GM10266 (cell line): ENCODE measurements around the gene HNRNPA3.
"Not testable (repeated sequence)": the region's sequence is repeated elsewhere in the genome, so short reads cannot be mapped to it uniquely, and the experiment has no call there.

ENCODE experiments used
- DNase-seq: peaks from one replicate; pipeline ENCODE4 v3.0.0; 2012; ENCODE audit errors: extremely low spot score
- CTCF ChIP-seq: IDR thresholded peaks from 2 replicates; pipeline ENCODE4 v1.5.1; 2012; ENCODE audit warnings: mild to moderate bottlenecking, low read depth; ENCODE audit not compliant: control insufficient read depth, insufficient read depth; ENCODE audit errors: missing control alignments

Gene HNRNPA3

GRCh38 chr2:177264209-177264692 lies 51.7 kb downstream of the HNRNPA3 start:
- TF ChIP-seq CTCF, result no peak
- no peak for DNase-seq

- DNase-seq, result peak; percentile 96
Observed at GRCh38 chr2:177264693-177265587, 52.3 kb downstream of the HNRNPA3 start, which contains the start of gene NFE2L2. TSS of gene NFE2L2 (minus strand) at chr2:177264727. CDS start at chr2:177264576, 151 bp downstream.

GRCh38 chr2:177265824-177266817 lies 53.5 kb downstream of the HNRNPA3 start:
- DNase-seq, result no peak
- no peak for TF ChIP-seq CTCF

More at GRCh38 chr2:177264693-177265587, 52.3 kb downstream of the HNRNPA3 start, which contains the start of gene NFE2L2:
- peak; percentile 45 for TF ChIP-seq CTCF

GRCh38 chr2:177266955-177267354 lies 54.4 kb downstream of the HNRNPA3 start:
- not testable (repeated sequence) for DNase-seq

GRCh38 chr2:177268187-177268871 lies 55.7 kb downstream of the HNRNPA3 start:
- DNase-seq, result no peak
- no peak for TF ChIP-seq CTCF

GRCh38 chr2:177268901-177269300 lies 56.3 kb downstream of the HNRNPA3 start:
- TF ChIP-seq CTCF, result no peak

GRCh38 chr2:177270531-177270930 lies 57.9 kb downstream of the HNRNPA3 start:
- DNase-seq, result no peak
- TF ChIP-seq CTCF, result no peak

More at GRCh38 chr2:177268901-177269300, 56.3 kb downstream of the HNRNPA3 start:
- no peak for DNase-seq
